Measurements from ENCODE around the gene SHB. TPM values are rescaled to one million over a fixed set of nuclear protein-coding genes. Genes with fewer than 3 reads are reported as not detected.

SHB gene
- total RNA-seq, 1 experiment from 2014 or later, result 28.7 TPM

- TF ChIP-seq ELF1 (IDR thresholded peaks at IDR 0.05; ENCODE audit: borderline replicate concordance, low read depth) (no peak), JUND (IDR thresholded peaks at IDR 0.05) (no peak), REST (IDR thresholded peaks at IDR 0.05; ENCODE audit: low read depth) (no peak), ZBTB33 (IDR thresholded peaks at IDR 0.05; ENCODE audit: extremely low read depth, insufficient replicate concordance, low read length) (no peak), SRF (IDR thresholded peaks at IDR 0.05; ENCODE audit: low read depth) (no peak), ZNF274 (IDR thresholded peaks at IDR 0.05; ENCODE audit: low read depth, low read length) (no peak)
Observed at GRCh38 chr9:37956423-37956820, 112.6 kb downstream of the SHB start (continued).

GRCh38 chr9:37955781-37956422, 113.1 kb downstream of the SHB start:
- CTCF ChIA-PET, result no interaction called here
- peaks cover 7% of the 10 kb centered on the region; the same call in 1 of the 2 replicates for H3K79me2 ChIP-seq (ENCODE audit: insufficient read depth, low read length)
- 0 out of 2 replicates have a peak, but pooled peaks cover 4% of the 10 kb centered on the region for H4K20me1 ChIP-seq (ENCODE audit: insufficient read depth)
- no peaks in the 10 kb centered on the region for H3K9me3 ChIP-seq (ENCODE audit: control insufficient read depth in 1 of 2, insufficient read depth in 1 of 2, low read depth in 1 of 2, low read length in 2 of 2)
- intact Hi-C loops (cut with micrococcal nuclease), result no loop called here
- RAD21 ChIA-PET (ENCODE audit: low non-redundant PET in 1 of 2, low total read pairs in 2 of 2, uncharacterized antibody in 2 of 2, unreplicated experiment in 2 of 2), result no interaction called here
- H3K9ac ChIP-seq (ENCODE audit: low read length), result no peak overlapping the region
- H3K36me3 ChIP-seq (ENCODE audit: control insufficient read depth in 1 of 2, insufficient read depth in 2 of 2, low read length in 2 of 2), result peaks cover 0 to 10% of the 10 kb centered on the region in 2 experiments; a peak in 1 of 4 replicates
- DNase-seq (ENCODE audit: low read depth, low spot score) (no peak), ATAC-seq (no peak)
- peaks cover 36 to 71% of the 10 kb centered on the region in 2 experiments for H3K4me1 ChIP-seq (ENCODE audit: control insufficient read depth in 1 of 2, insufficient read depth in 2 of 2, low read length in 2 of 2)
- TF ChIP-seq SIN3A (IDR thresholded peaks at IDR 0.05; ENCODE audit: low read depth) (no peak), POLR2A (IDR thresholded peaks at IDR 0.05; ENCODE audit: borderline replicate concordance, extremely low read depth, insufficient read depth, insufficient read length) (no peak), EZH2 (IDR thresholded peaks at IDR 0.05) (no peak), ZNF274 (IDR thresholded peaks at IDR 0.05; ENCODE audit: low read depth, low read length) (no peak), ELF1 (IDR thresholded peaks at IDR 0.05; ENCODE audit: borderline replicate concordance, low read depth) (no peak)
- no peaks in the 10 kb centered on the region for H3K9me2 ChIP-seq (ENCODE audit: insufficient read depth)
- H3K4me2 ChIP-seq (ENCODE audit: low read length), result no peak overlapping the region
- BruUV-seq (replicated peaks), result no TSS peak
- no peak overlapping the region for H3K4me3 ChIP-seq (replicated peaks in 1 of 2; ENCODE audit: low read depth in 1 of 2, low read length in 2 of 2)
- POLR2A ChIA-PET, result interaction anchor here (0.5 kb wide), 1 partner anchor 94 kb away, joined by 3 read pairs; no protein-coding TSS in a partner anchor
- no peaks in the 10 kb centered on the region for H3K27me3 ChIP-seq (ENCODE audit: insufficient read depth, low read length)
- H2AFZ ChIP-seq (ENCODE audit: low read depth, low read length, poor library complexity, severe bottlenecking), result no peak overlapping the region
- no peak overlapping the region; the same call in 1 of the 2 replicates for H3K27ac ChIP-seq (ENCODE audit: low read depth, low read length)
